BE2C (cell line): ENCODE measurements around the gene TSPAN3.

ENCODE experiments used
- DNase-seq: peaks from one replicate; pipeline ENCODE4 v3.0.0-alpha.2; 2020
- H3K27me3 ChIP-seq: fragments of 250-450 bp; sonication (Bioruptor Pico); 2 replicates; pipeline ENCODE4 v1.5.1; 2020; ENCODE audit warnings: mild to moderate bottlenecking
- H3K36me3 ChIP-seq: fragments of 250-450 bp; sonication (Bioruptor Pico); 2 replicates; pipeline ENCODE4 v1.5.1; 2020; ENCODE audit warnings: mild to moderate bottlenecking
- H3K4me1 ChIP-seq: fragments of 250-450 bp; sonication (Bioruptor Pico); 2 replicates; pipeline ENCODE4 v1.5.1; 2020
- H3K4me3 ChIP-seq: 2 replicates; pipeline ENCODE4 v1.5.1; 2011; ENCODE audit warnings: low read depth, low read length
- H3K9me3 ChIP-seq: fragments of 250-450 bp; sonication (Bioruptor Pico); 2 replicates; pipeline ENCODE4 v1.5.1; 2020
- TF ChIP-seq, protein P1 (sequence below): IDR thresholded peaks from 2 replicates; pipeline ENCODE4 v1.5.1; 2012; ENCODE audit warnings: mild to moderate bottlenecking, low read depth, low read length

TSPAN3 gene

DNA sequence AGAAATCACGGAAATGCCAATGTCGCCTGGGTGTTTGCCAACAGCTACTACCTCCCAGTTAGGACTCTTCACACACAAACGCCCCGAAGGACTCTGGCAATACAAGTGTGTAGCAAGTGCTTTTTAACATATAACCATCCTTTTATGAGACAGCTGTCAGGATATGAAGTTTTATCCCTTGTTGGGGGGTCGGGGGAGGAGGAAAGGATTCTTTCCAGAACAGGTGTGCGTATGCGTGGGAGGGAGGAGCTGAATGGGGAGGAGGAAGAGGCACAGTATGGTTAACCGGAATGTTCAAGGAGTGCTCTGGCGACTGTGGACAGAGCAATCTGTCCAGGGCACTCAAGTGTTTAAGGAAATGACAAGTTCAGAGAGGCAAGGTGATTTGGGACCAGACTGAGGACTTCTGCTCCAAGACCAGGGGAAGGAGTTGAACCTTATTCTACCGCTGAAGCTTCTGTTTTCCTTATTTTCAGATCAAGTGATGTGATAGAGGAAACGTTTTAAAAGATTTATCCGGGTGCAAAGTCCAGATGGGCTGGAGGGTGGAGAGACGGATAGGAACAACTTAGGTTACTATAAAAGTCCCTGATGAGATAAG is 1.3 kb downstream of the TSPAN3 start:
- Histone ChIP-seq H3K4me1 (peaks cover 8% of the 10 kb centered on the region; the same call in 1 of the 2 replicates), H3K9me3 (no peaks in the 10 kb centered on the region), H3K27me3 (no peaks in the 10 kb centered on the region), H3K36me3 (peaks cover 32% of the 10 kb centered on the region), H3K4me3 (peak overlapping the region; percentile 72)
- DNase-seq: no peak
- TF ChIP-seq, protein P1, sequence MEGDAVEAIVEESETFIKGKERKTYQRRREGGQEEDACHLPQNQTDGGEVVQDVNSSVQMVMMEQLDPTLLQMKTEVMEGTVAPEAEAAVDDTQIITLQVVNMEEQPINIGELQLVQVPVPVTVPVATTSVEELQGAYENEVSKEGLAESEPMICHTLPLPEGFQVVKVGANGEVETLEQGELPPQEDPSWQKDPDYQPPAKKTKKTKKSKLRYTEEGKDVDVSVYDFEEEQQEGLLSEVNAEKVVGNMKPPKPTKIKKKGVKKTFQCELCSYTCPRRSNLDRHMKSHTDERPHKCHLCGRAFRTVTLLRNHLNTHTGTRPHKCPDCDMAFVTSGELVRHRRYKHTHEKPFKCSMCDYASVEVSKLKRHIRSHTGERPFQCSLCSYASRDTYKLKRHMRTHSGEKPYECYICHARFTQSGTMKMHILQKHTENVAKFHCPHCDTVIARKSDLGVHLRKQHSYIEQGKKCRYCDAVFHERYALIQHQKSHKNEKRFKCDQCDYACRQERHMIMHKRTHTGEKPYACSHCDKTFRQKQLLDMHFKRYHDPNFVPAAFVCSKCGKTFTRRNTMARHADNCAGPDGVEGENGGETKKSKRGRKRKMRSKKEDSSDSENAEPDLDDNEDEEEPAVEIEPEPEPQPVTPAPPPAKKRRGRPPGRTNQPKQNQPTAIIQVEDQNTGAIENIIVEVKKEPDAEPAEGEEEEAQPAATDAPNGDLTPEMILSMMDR: no peak

DNA sequence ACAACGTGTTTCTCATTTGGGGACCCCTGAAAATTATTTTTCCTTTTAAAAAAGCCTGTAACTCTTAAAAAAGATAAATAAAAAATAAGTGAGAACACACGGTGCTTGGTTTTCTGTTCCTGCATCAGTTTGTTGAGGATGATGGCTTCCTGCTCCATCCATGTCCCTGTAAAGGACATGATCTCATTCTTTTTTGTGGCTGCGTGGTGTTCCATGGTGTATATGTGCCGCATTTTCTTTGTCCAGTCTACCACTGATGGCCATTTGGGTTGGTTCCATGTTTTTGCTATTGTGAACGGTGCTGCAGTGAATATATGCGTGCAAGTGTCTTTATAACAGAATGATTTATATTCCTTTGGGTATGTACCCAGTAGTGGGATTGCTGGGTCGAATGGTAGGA is 2.3 kb downstream of the TSPAN3 start:
- no peak overlapping the region for H3K4me3 ChIP-seq
- peaks cover 35% of the 10 kb centered on the region for H3K36me3 ChIP-seq
- no peak for DNase-seq
- TF ChIP-seq, protein P1: no peak
- no peaks in the 10 kb centered on the region for H3K27me3 ChIP-seq
- peaks cover 8% of the 10 kb centered on the region; the same call in 1 of the 2 replicates for H3K4me1 ChIP-seq
- no peaks in the 10 kb centered on the region for H3K9me3 ChIP-seq

DNA sequence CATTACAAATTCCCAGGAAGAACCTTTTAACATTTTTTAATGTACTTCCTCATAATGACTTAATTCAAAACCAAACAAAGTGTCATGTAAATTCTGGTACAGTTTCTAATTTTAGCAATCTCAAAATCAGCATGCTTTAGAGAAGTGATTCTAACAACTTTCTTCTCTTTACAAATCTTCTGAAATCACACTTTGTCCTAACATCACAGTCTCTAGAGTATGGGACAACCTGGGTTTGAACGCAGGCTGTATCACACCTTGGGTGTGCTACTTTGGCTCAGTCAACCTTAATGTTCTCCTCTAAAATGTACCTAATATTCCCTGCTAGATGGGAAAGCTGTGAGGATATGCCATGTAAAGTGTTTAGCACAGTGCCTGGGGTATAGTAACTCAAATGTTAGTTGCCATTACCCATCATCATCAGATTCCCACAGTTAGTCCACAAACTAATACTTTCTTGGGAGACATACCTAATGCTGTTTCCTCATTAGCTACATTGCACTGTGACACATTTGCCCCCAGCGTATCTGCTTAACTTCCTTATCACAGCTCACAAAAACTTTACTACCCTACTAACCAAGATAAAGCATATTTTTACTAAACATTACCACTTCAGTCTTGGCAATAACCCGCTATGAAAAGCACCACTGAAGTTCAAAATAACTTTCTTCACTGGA is 3.1 kb downstream of the TSPAN3 start:
- TF ChIP-seq, protein P1: no peak
- Histone ChIP-seq H3K9me3 (no peaks in the 10 kb centered on the region), H3K4me1 (peaks cover 8% of the 10 kb centered on the region; the same call in 1 of the 2 replicates), H3K27me3 (no peaks in the 10 kb centered on the region), H3K4me3 (no peak overlapping the region), H3K36me3 (peaks cover 37% of the 10 kb centered on the region)
- no peak for DNase-seq

GRCh38 chr15:77066971-77067690 is 3.8 kb downstream of the TSPAN3 start:
- Histone ChIP-seq H3K9me3 (no peaks in the 10 kb centered on the region), H3K4me1 (peaks cover 8% of the 10 kb centered on the region), H3K27me3 (no peaks in the 10 kb centered on the region), H3K4me3 (no peak overlapping the region), H3K36me3 (peaks cover 37% of the 10 kb centered on the region)
- DNase-seq: no peak
- TF ChIP-seq, protein P1: no peak

DNA sequence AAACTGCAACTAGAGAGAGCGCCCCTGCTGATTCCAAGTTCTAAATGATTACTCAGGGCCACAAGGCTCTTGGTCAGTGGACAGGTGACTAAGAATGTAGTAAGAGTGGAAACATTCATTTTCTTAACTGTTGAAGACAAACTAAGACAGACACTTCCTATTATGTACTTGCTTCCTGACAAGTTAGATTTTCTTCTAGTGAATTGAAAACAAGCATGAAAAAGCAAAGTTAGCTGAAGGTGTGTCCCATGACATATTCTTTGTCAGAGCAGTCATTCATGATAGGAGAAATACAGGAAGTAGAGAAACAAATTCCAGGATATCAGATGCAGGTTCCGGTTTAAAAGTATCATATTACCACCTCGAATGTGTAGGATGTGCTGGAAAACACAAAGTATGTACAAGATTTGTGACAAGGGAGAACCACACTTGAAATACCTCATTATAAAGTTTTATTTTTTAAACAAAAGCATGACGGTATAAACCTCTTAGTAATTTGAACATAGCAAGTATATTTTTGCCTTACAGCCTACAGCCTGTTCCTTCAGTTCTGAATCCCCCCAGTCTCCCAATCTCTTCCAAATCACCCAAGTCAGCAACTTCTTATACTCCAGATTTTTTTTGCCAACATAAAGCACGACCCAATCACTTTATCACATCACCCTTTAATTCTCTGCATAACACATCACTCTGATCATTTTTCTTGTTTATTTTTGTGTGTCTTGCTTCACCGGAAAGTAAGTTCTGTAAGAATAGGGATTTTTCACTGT is 6.2 kb downstream of the TSPAN3 start:
- peaks cover 13% of the 10 kb centered on the region for H3K4me1 ChIP-seq

More for the DNA sequence above, 6.2 kb downstream of the TSPAN3 start:
- no peak for DNase-seq
- no peaks in the 10 kb centered on the region for H3K27me3 ChIP-seq
- H3K9me3 ChIP-seq: no peaks in the 10 kb centered on the region
- H3K36me3 ChIP-seq: peaks cover 31% of the 10 kb centered on the region
- H3K4me3 ChIP-seq: no peak overlapping the region
- TF ChIP-seq, protein P1: no peak
